ENCODE measurements around the gene TRAF3.

The TRAF3 gene

GRCh38 chr14:102935756-102936155, 158.5 kb downstream of the TRAF3 start:
- no peak for TF ChIP-seq GLIS3 (CRISPR knock-in tag; IDR thresholded peaks at IDR 0.05)
- no peak for TF ChIP-seq ZNF8 (CRISPR knock-in tag; IDR thresholded peaks at IDR 0.05)
- no peak for TF ChIP-seq TOX (CRISPR knock-in tag; IDR thresholded peaks at IDR 0.05; ENCODE audit: borderline replicate concordance)
- TF ChIP-seq SNAI2 (CRISPR knock-in tag; IDR thresholded peaks at IDR 0.05), result no peak
- TF ChIP-seq ZNF565 (CRISPR knock-in tag; conservative IDR thresholded peaks at IDR 0.05; ENCODE audit: low read depth), result no peak
- TF ChIP-seq BACH2 (CRISPR knock-in tag; IDR thresholded peaks at IDR 0.05; ENCODE audit: borderline replicate concordance), result no peak
- TF ChIP-seq ESRRG (CRISPR knock-in tag; IDR thresholded peaks at IDR 0.05), result no peak
- no peak for TF ChIP-seq ZNF70 (CRISPR knock-in tag; IDR thresholded peaks at IDR 0.05)
- no peak for TF ChIP-seq OSR1 (CRISPR knock-in tag; IDR thresholded peaks at IDR 0.05)
- no peak for TF ChIP-seq PPARA (CRISPR knock-in tag; IDR thresholded peaks at IDR 0.05; ENCODE audit: borderline replicate concordance)
- no peak for TF ChIP-seq TSHZ2 (CRISPR knock-in tag; IDR thresholded peaks at IDR 0.05)
- no peak for TF ChIP-seq ISL1 (CRISPR knock-in tag; IDR thresholded peaks at IDR 0.05)
- no peak for TF ChIP-seq CSDC2 (CRISPR knock-in tag; IDR thresholded peaks at IDR 0.05)
- TF ChIP-seq, protein P1, sequence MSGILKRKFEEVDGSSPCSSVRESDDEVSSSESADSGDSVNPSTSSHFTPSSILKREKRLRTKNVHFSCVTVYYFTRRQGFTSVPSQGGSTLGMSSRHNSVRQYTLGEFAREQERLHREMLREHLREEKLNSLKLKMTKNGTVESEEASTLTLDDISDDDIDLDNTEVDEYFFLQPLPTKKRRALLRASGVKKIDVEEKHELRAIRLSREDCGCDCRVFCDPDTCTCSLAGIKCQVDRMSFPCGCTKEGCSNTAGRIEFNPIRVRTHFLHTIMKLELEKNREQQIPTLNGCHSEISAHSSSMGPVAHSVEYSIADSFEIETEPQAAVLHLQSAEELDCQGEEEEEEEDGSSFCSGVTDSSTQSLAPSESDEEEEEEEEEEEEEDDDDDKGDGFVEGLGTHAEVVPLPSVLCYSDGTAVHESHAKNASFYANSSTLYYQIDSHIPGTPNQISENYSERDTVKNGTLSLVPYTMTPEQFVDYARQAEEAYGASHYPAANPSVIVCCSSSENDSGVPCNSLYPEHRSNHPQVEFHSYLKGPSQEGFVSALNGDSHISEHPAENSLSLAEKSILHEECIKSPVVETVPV (CRISPR knock-in tag; IDR thresholded peaks at IDR 0.05), result no peak
- no peak for TF ChIP-seq ZFP30 (CRISPR knock-in tag; IDR thresholded peaks at IDR 0.05)
- no peak for ATAC-seq

- TF ChIP-seq CREB5 (CRISPR knock-in tag; IDR thresholded peaks at IDR 0.05; ENCODE audit: low read depth) (no peak), RARB (CRISPR knock-in tag; IDR thresholded peaks at IDR 0.05) (no peak), CSDC2 (CRISPR knock-in tag; IDR thresholded peaks at IDR 0.05) (no peak), GLIS3 (CRISPR knock-in tag; IDR thresholded peaks at IDR 0.05) (no peak), ZFP3 (CRISPR knock-in tag; IDR thresholded peaks at IDR 0.05) (no peak), ESRRG (CRISPR knock-in tag; IDR thresholded peaks at IDR 0.05) (no peak), ZNF8 (CRISPR knock-in tag; IDR thresholded peaks at IDR 0.05) (no peak), PPARA (CRISPR knock-in tag; IDR thresholded peaks at IDR 0.05; ENCODE audit: borderline replicate concordance) (no peak), ARNTL (CRISPR knock-in tag; IDR thresholded peaks at IDR 0.05; ENCODE audit: borderline replicate concordance, low read depth) (no peak), TSHZ2 (CRISPR knock-in tag; IDR thresholded peaks at IDR 0.05) (no peak), OSR1 (CRISPR knock-in tag; IDR thresholded peaks at IDR 0.05) (no peak), TCF4 (CRISPR knock-in tag; IDR thresholded peaks at IDR 0.05; ENCODE audit: borderline replicate concordance) (no peak), TOX (CRISPR knock-in tag; IDR thresholded peaks at IDR 0.05; ENCODE audit: borderline replicate concordance) (no peak), ZFP30 (CRISPR knock-in tag; IDR thresholded peaks at IDR 0.05) (no peak), BACH2 (CRISPR knock-in tag; IDR thresholded peaks at IDR 0.05; ENCODE audit: borderline replicate concordance) (no peak), ZNF565 (CRISPR knock-in tag; conservative IDR thresholded peaks at IDR 0.05; ENCODE audit: low read depth) (no peak), SNAI2 (CRISPR knock-in tag; IDR thresholded peaks at IDR 0.05) (no peak), ZC3H10 (CRISPR knock-in tag; IDR thresholded peaks at IDR 0.05) (no peak)
- TF ChIP-seq, protein P1 (CRISPR knock-in tag; IDR thresholded peaks at IDR 0.05), result no peak
- TF ChIP-seq, protein P2, sequence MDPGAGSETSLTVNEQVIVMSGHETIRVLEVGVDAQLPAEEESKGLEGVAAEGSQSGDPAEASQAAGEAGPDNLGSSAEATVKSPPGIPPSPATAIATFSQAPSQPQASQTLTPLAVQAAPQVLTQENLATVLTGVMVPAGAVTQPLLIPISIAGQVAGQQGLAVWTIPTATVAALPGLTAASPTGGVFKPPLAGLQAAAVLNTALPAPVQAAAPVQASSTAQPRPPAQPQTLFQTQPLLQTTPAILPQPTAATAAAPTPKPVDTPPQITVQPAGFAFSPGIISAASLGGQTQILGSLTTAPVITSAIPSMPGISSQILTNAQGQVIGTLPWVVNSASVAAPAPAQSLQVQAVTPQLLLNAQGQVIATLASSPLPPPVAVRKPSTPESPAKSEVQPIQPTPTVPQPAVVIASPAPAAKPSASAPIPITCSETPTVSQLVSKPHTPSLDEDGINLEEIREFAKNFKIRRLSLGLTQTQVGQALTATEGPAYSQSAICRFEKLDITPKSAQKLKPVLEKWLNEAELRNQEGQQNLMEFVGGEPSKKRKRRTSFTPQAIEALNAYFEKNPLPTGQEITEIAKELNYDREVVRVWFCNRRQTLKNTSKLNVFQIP (CRISPR knock-in tag; IDR thresholded peaks at IDR 0.05; ENCODE audit: borderline replicate concordance, low read depth), result no peak
- no peak for ATAC-seq
These were observed 160.3 kb downstream of the TRAF3 start for GRCh38 chr14:102937331-102938175.

Measured in SK-N-SH treated with all-trans-retinoic acid at 6 μM for 48 hours (cell line).